Retina (tissue), 1 donor: ENCODE data around the gene KLHL3.

Source experiments
- DNase-seq: peaks from one replicate; pipeline ENCODE4 v3.0.0-alpha.2; 2016

The KLHL3 gene

GRCh38 chr5:137705106-137705505 lies 30.8 kb downstream of the KLHL3 start:
- DNase-seq, result no peak

GRCh38 chr5:137703565-137703964 lies 32.3 kb downstream of the KLHL3 start:
- DNase-seq, result no peak

- no peak for DNase-seq
Measured at GRCh38 chr5:137700282-137700680, 35.6 kb downstream of the KLHL3 start.

GRCh38 chr5:137699336-137700281 lies 36.3 kb downstream of the KLHL3 start:
- no peak for DNase-seq

GRCh38 chr5:137696481-137696880 lies 39.4 kb downstream of the KLHL3 start:
- DNase-seq, result no peak

GRCh38 chr5:137695651-137696428 lies 40.0 kb downstream of the KLHL3 start:
- DNase-seq, result no peak

- no peak for DNase-seq
Measured at GRCh38 chr5:137693951-137694721, 41.8 kb downstream of the KLHL3 start.

GRCh38 chr5:137693307-137693950 lies 42.5 kb downstream of the KLHL3 start:
- DNase-seq, result no peak

- DNase-seq, result no peak
Measured at GRCh38 chr5:137689306-137689705, 46.6 kb downstream of the KLHL3 start.

- DNase-seq, result no peak
Measured at GRCh38 chr5:137688210-137688840, 47.6 kb downstream of the KLHL3 start.

- no peak for DNase-seq
Measured at GRCh38 chr5:137684761-137685160, 51.1 kb downstream of the KLHL3 start.

- DNase-seq, result no peak
Measured at GRCh38 chr5:137681191-137681590, 54.7 kb downstream of the KLHL3 start.

GRCh38 chr5:137679910-137680309 lies 56.0 kb downstream of the KLHL3 start:
- DNase-seq, result no peak

GRCh38 chr5:137679195-137679594 lies 56.7 kb downstream of the KLHL3 start:
- DNase-seq, result no peak

GRCh38 chr5:137672881-137673280 lies 63.0 kb downstream of the KLHL3 start:
- no peak for DNase-seq

GRCh38 chr5:137672001-137672400 lies 63.9 kb downstream of the KLHL3 start:
- DNase-seq, result no peak

GRCh38 chr5:137669811-137670210 lies 66.1 kb downstream of the KLHL3 start:
- DNase-seq, result no peak

GRCh38 chr5:137668637-137669036 lies 67.3 kb downstream of the KLHL3 start:
- no peak for DNase-seq

GRCh38 chr5:137667341-137667740 lies 68.5 kb downstream of the KLHL3 start:
- no peak for DNase-seq

- DNase-seq, result no peak
Measured at GRCh38 chr5:137666901-137667300, 69.0 kb downstream of the KLHL3 start.

GRCh38 chr5:137666461-137666850 lies 69.4 kb downstream of the KLHL3 start:
- DNase-seq, result no peak
